WI38 (cell line): ENCODE data around the gene TMCO1.
"Not testable (repeated sequence)": the region's sequence is repeated elsewhere in the genome, so short reads cannot be mapped to it uniquely, and the experiment has no call there.

ENCODE experiments used
- H3K4me3 ChIP-seq: 2 replicates; pipeline ENCODE4 v1.5.1; 2011; ENCODE audit warnings: low read depth, mild to moderate bottlenecking, control low read depth, low read length
- CTCF ChIP-seq: IDR thresholded peaks from 2 replicates; pipeline ENCODE4 v1.5.1; 2012; ENCODE audit warnings: low read depth, mild to moderate bottlenecking, control low read depth, low read length

Gene TMCO1

GRCh38 chr1:165795894-165796293 lies 27.2 kb upstream of the TMCO1 start:
- TF ChIP-seq CTCF, result no peak
- H3K4me3 ChIP-seq, result no peak overlapping the region

- no peak overlapping the region for H3K4me3 ChIP-seq
- TF ChIP-seq CTCF, result no peak
Observed at GRCh38 chr1:165793951-165794350, 25.3 kb upstream of the TMCO1 start.

DNA sequence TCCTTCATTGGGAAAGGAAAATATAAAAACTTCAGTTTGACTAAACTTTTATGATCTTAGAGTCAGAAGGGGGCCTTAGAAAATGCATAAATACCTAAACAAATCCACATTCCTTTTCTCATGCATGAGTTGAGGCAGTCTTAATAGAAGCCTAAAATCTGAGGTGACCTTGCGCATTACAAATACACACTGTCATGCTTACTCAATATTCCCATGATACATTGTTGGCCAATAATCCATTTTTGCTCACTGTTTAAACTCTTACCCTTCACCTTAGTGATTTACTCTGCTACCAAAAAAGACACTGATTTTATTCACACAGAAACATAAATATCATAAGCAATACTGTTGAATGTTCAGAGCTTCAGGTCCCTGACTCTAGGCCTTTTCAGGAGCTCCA lies 19.1 kb upstream of the TMCO1 start:
- no peak for TF ChIP-seq CTCF
- no peak overlapping the region for H3K4me3 ChIP-seq

GRCh38 chr1:165783519-165783918 lies 14.9 kb upstream of the TMCO1 start:
- not testable (repeated sequence) for H3K4me3 ChIP-seq

DNA sequence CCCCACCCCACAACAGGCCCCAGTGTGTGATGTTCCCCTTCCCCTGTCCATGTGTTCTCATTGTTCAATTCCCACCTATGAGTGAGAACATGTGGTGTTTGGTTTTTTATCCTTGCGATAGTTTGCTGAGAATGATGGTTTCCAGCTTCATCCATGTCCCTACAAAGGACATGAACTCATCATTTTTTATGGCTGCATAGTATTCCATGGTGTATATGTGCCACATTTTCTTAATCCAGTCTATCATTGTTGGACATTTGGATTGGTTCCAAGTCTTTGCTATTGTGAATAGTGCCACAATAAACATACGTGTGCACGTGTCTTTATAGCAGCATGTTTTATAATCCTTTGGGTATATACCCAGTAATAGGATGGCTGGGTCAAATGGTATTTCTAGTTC lies 9.5 kb upstream of the TMCO1 start:
- not testable (repeated sequence) for H3K4me3 ChIP-seq

- no peak overlapping the region for H3K4me3 ChIP-seq
- no peak for TF ChIP-seq CTCF
Observed at GRCh38 chr1:165773324-165773965, 4.8 kb upstream of the TMCO1 start.

DNA sequence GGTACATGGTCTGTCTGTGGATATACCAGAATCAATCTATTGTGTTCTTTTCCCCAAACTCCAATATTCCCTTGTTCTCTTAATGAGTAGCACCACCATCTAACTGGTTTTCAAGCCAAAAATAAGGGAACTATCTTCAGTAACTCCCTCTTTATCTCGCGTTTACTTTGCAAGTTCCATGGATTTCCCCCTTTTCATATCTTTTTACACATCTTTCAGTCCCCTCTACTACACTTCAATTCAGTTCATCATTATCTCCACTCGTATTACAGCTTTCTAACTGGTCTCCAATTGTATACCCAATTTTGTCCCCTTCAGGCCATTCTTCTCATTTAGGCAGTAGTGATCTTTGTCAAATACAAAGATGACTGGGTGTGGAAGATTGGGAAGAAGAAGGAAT lies 4.1 kb upstream of the TMCO1 start:
- peak overlapping the region; percentile 18; the same call in 1 of the 2 replicates for H3K4me3 ChIP-seq
- TF ChIP-seq CTCF, result no peak

DNA sequence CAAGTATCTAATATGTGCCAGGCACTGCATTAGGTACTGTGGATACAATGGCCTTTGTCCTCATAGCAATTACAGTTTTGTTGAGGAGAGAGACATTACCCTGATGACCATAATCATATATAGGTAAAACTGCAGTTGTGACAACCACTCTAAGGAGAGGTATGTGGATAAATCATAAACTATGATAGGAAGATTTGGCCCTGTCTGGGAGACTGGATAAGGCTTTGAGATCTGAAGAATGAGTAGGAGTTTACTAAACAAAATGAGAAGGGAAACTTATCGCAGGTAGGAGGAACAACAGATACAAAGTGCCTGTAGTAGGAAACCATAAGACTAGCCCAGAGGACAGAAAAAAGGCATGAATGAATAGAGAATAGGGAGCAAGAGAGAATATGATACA lies 4.4 kb downstream of the TMCO1 start:
- no peak overlapping the region for H3K4me3 ChIP-seq
- TF ChIP-seq CTCF, result no peak
